Activated naive CD8-positive, alpha-beta T cell treated with anti-CD3 and anti-CD28 coated beads, Interleukin-2, amount 50 U/mL, for 16 hours (primary cell): ENCODE measurements around the gene SLX4IP.
A peak's percentile ranks its signal among the peaks of the same experiment; 100 is the strongest.

Experiments used
- DNase-seq: peaks from one replicate; pipeline ENCODE4 v3.0.0-alpha.2; 2020; ENCODE audit warnings: low read depth, low spot score

Gene SLX4IP

GRCh38 chr20:10428008-10428407, 7.1 kb upstream of the SLX4IP start:
- no peak for DNase-seq

GRCh38 chr20:10429443-10429981, 5.6 kb upstream of the SLX4IP start:
- no peak for DNase-seq

GRCh38 chr20:10430000-10430466, 5.1 kb upstream of the SLX4IP start:
- no peak for DNase-seq

- no peak for DNase-seq
Observed at GRCh38 chr20:10430704-10431103, 4.4 kb upstream of the SLX4IP start.

- no peak for DNase-seq
Observed at GRCh38 chr20:10432079-10432478, 3.0 kb upstream of the SLX4IP start.

- DNase-seq = no peak
Observed at GRCh38 chr20:10433014-10433622, 2.0 kb upstream of the SLX4IP start.

GRCh38 chr20:10433623-10434466, 1.3 kb upstream of the SLX4IP start, which contains the start of gene MKKS:
Gene MKKS (minus strand): TSS chr20:10434222. CDS start chr20:10413514, 20,708 bp downstream.
- peak; percentile 61 for DNase-seq

- peak; percentile 48 for DNase-seq
Observed at GRCh38 chr20:10434467-10434831, 656 bp upstream of the SLX4IP start.

GRCh38 chr20:10436053-10436699, 1.1 kb downstream of the SLX4IP start:
- DNase-seq = no peak

- no peak for DNase-seq
Observed at GRCh38 chr20:10438217-10438616, 3.1 kb downstream of the SLX4IP start.

- DNase-seq = no peak
Observed at GRCh38 chr20:10443936-10444335, 8.8 kb downstream of the SLX4IP start.

- DNase-seq = no peak
Observed at GRCh38 chr20:10445758-10446157, 10.7 kb downstream of the SLX4IP start.

GRCh38 chr20:10447028-10447427, 11.9 kb downstream of the SLX4IP start:
- DNase-seq = no peak

- no peak for DNase-seq
Observed at GRCh38 chr20:10448270-10449156, 13.4 kb downstream of the SLX4IP start.

GRCh38 chr20:10449270-10449669, 14.2 kb downstream of the SLX4IP start:
- DNase-seq = no peak

- no peak for DNase-seq
Observed at GRCh38 chr20:10453241-10453640, 18.1 kb downstream of the SLX4IP start.

- no peak for DNase-seq
Observed at GRCh38 chr20:10454151-10454750, 19.1 kb downstream of the SLX4IP start.

GRCh38 chr20:10461495-10461894, 26.4 kb downstream of the SLX4IP start:
- no peak for DNase-seq

GRCh38 chr20:10462516-10462915, 27.4 kb downstream of the SLX4IP start:
- no peak for DNase-seq

- DNase-seq = no peak
Observed at GRCh38 chr20:10463622-10464021, 28.5 kb downstream of the SLX4IP start.

GRCh38 chr20:10465135-10465534, 30.0 kb downstream of the SLX4IP start:
- DNase-seq = no peak
